DOHH2 (cell line): ENCODE measurements around the gene EPYC.

ENCODE experiments used
- H3F3A ChIP-seq: fragments of 200-600 bp; sonication (generic), shearing (Covaris generic); 2 replicates; pipeline ENCODE4 v1.6.0; 2016; ENCODE audit warnings: antibody characterized with exemption, mild to moderate bottlenecking; ENCODE audit not compliant: control insufficient read depth, insufficient read depth
- H3K27ac ChIP-seq: fragments of 200-600 bp; sonication (generic); 2 replicates; pipeline ENCODE4 v1.5.1; 2014; ENCODE audit warnings: low read depth, mild to moderate bottlenecking, low read length, moderate library complexity
- H3K27me3 ChIP-seq: fragments of 200-600 bp; sonication (generic); 2 replicates; pipeline ENCODE4 v1.6.1; 2014; ENCODE audit warnings: mild to moderate bottlenecking, low read length, mixed read lengths; ENCODE audit not compliant: control insufficient read depth
- H3K36me3 ChIP-seq: fragments of 200-600 bp; sonication (generic); 2 replicates; pipeline ENCODE4 v1.6.1; 2014; ENCODE audit warnings: mild to moderate bottlenecking, low read length, moderate library complexity, mixed read lengths; ENCODE audit not compliant: control insufficient read depth
- H3K4me1 ChIP-seq: fragments of 200-600 bp; sonication (generic); 2 replicates; pipeline ENCODE4 v1.6.1; 2014; ENCODE audit warnings: mild to moderate bottlenecking, low read length, mixed read lengths; ENCODE audit not compliant: control insufficient read depth
- H3K4me2 ChIP-seq: fragments of 200-600 bp; sonication (generic); 2 replicates; pipeline ENCODE4 v1.6.0; 2014; ENCODE audit warnings: mild to moderate bottlenecking, low read length, moderate library complexity
- H3K4me3 ChIP-seq: fragments of 200-600 bp; sonication (generic); 2 replicates; pipeline ENCODE4 v1.5.1; 2014; ENCODE audit warnings: mild to moderate bottlenecking, low read length, mixed read lengths
- H3K79me2 ChIP-seq: fragments of 200-600 bp; sonication (generic); 2 replicates; pipeline ENCODE4 v1.6.1; 2014; ENCODE audit warnings: mild to moderate bottlenecking, low read length, mixed read lengths; ENCODE audit not compliant: control insufficient read depth
- H3K9me2 ChIP-seq: fragments of 200-600 bp; sonication (generic); replicated peaks from 2 replicates; pipeline ENCODE4 v1.6.1; 2014; ENCODE audit warnings: mild to moderate bottlenecking, low read length, mixed read lengths; ENCODE audit not compliant: control insufficient read depth
- H3K9me3 ChIP-seq: fragments of 200-600 bp; sonication (generic); 2 replicates; pipeline ENCODE4 v1.6.1; 2014; ENCODE audit warnings: antibody characterized with exemption, low read length, mixed read lengths; ENCODE audit not compliant: control insufficient read depth, insufficient read depth
- H4K20me1 ChIP-seq: fragments of 200-600 bp; sonication (generic); 2 replicates; pipeline ENCODE4 v1.6.0; 2014; ENCODE audit warnings: low read depth, mild to moderate bottlenecking, antibody characterized with exemption, low read length, moderate library complexity; ENCODE audit not compliant: control insufficient read depth, insufficient read depth
- CTCF ChIP-seq: fragments of 200-600 bp; sonication (generic); IDR thresholded peaks from one replicate; pipeline ENCODE4 v1.5.1; 2014; ENCODE audit warnings: antibody characterized with exemption, mild to moderate bottlenecking, low read depth, low read length; ENCODE audit not compliant: poor library complexity, severe bottlenecking
- EZH2phosphoT487 ChIP-seq: fragments of 200-600 bp; sonication (generic); IDR thresholded peaks from 2 replicates; pipeline ENCODE4 v1.6.1; 2017; ENCODE audit warnings: borderline replicate concordance, mild to moderate bottlenecking, antibody characterized with exemption, low read length, moderate library complexity, mixed read lengths

The EPYC gene

GRCh38 chr12:91037276-91037675 is 32.5 kb upstream of the EPYC start:
- TF ChIP-seq CTCF, result no peak
- no peak for TF ChIP-seq EZH2phosphoT487
- H3K27ac ChIP-seq, result no peak overlapping the region

GRCh38 chr12:91033251-91033650 is 28.5 kb upstream of the EPYC start:
- Histone ChIP-seq H3K9me2 (no peaks in the 10 kb centered on the region), H3K4me2 (no peak overlapping the region), H3K4me1 (no peaks in the 10 kb centered on the region), H3F3A (no peaks in the 10 kb centered on the region), H3K9me3 (no peaks in the 10 kb centered on the region), H3K27me3 (0 out of 2 replicates have a peak, but pooled peaks cover 3% of the 10 kb centered on the region), H3K79me2 (no peaks in the 10 kb centered on the region), H3K27ac (no peak overlapping the region), H3K36me3 (no peaks in the 10 kb centered on the region), H3K4me3 (no peak overlapping the region), H4K20me1 (no peaks in the 10 kb centered on the region)
- no peak for TF ChIP-seq CTCF
- no peak for TF ChIP-seq EZH2phosphoT487

More at GRCh38 chr12:91037276-91037675, 32.5 kb upstream of the EPYC start:
- Histone ChIP-seq H3F3A (no peaks in the 10 kb centered on the region), H3K9me3 (no peaks in the 10 kb centered on the region), H3K79me2 (no peaks in the 10 kb centered on the region), H4K20me1 (no peaks in the 10 kb centered on the region), H3K4me2 (no peak overlapping the region), H3K4me3 (no peak overlapping the region), H3K36me3 (no peaks in the 10 kb centered on the region), H3K4me1 (no peaks in the 10 kb centered on the region), H3K9me2 (no peaks in the 10 kb centered on the region), H3K27me3 (0 out of 2 replicates have a peak, but pooled peaks cover 3% of the 10 kb centered on the region)

GRCh38 chr12:91023326-91024004 is 18.7 kb upstream of the EPYC start:
- Histone ChIP-seq H3F3A (no peaks in the 10 kb centered on the region), H3K4me2 (no peak overlapping the region), H3K36me3 (no peaks in the 10 kb centered on the region), H3K27me3 (no peaks in the 10 kb centered on the region), H3K79me2 (no peaks in the 10 kb centered on the region), H3K27ac (no peak overlapping the region), H4K20me1 (no peaks in the 10 kb centered on the region), H3K9me3 (no peaks in the 10 kb centered on the region), H3K9me2 (no peaks in the 10 kb centered on the region), H3K4me1 (no peaks in the 10 kb centered on the region), H3K4me3 (no peak overlapping the region)
- no peak for TF ChIP-seq EZH2phosphoT487

- TF ChIP-seq CTCF (no peak), EZH2phosphoT487 (no peak)
- no peaks in the 10 kb centered on the region for H4K20me1 ChIP-seq
These were observed 16.3 kb upstream of the EPYC start for GRCh38 chr12:91021076-91021475.

More at GRCh38 chr12:91021076-91021475, 16.3 kb upstream of the EPYC start:
- Histone ChIP-seq H3K9me3 (no peaks in the 10 kb centered on the region), H3K27me3 (no peaks in the 10 kb centered on the region), H3K4me3 (no peak overlapping the region), H3K79me2 (no peaks in the 10 kb centered on the region), H3K27ac (no peak overlapping the region), H3K4me1 (no peaks in the 10 kb centered on the region), H3K4me2 (no peak overlapping the region), H3F3A (no peaks in the 10 kb centered on the region), H3K36me3 (no peaks in the 10 kb centered on the region), H3K9me2 (no peaks in the 10 kb centered on the region)
